ENCODE results near the gene CBX5. TPM values are rescaled to one million over a fixed set of nuclear protein-coding genes. Genes with fewer than 3 reads are reported as not detected.
A peak's percentile ranks its signal among the peaks of the same experiment; 100 is the strongest.
"Not testable (repeated sequence)": the region's sequence is repeated elsewhere in the genome, so short reads cannot be mapped to it uniquely, and the experiment has no call there.

Gene CBX5
- 32.9 TPM for polyA plus RNA-seq (2013)

DNA sequence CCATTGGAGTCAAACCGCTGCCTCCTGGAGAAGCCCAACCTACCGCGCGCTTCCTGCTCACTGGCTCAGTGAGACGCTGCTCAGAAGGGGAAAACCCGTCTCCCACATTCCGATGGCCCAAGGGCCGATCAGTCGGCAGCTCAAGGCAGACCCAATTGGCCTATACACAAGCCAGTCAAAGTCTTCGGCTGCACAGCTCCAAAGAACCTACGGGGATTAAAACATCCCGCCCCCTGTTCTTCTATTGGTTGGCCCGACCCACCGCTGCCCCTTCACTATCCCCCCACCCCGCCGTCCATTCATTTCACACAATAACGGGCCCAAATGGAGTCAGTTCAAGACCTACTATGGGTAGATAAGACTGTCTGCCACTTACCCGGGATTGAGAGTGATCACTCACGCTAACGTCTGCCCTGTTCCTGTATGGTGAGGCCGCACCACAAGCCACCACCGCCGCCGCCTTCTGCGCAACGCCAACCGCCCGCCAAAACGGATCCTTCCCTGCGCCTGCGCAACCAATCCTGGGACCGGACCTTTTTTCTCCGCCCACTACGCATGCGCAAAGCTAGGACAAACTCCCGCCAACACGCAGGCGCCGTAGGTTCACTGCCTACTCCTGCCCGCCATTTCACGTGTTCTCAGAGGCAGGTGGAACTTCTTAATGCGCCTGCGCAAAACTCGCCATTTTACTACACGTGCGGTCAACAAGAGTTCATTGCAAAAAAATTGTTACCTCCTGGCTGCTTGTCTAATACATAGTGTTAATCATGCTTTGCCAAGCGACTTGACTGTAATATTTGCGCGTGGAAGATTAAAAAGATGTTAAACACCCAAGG, at the start of gene CBX5:
TSS of gene CBX5 (minus strand) at position 491 of the 836 bp plus-strand sequence. CDS start 22,472 bp downstream, outside the sequence.
- peak; percentile 98 to 99 (median 99) for DNase-seq
- H3K4me3 ChIP-seq (ENCODE audit: control insufficient read depth in 1 of 7, extremely low read depth in 1 of 7, insufficient read depth in 4 of 7, low read depth in 2 of 7, low read length in 6 of 7) = peak within 1 kb of the TSS; percentile 71 to 99 (median 96)
- peaks cover 39 to 70% (median 46%) of the 10 kb centered on the region in 4 experiments for H3K4me1 ChIP-seq (ENCODE audit: control extremely low read depth in 1 of 4, control insufficient read depth in 4 of 4, insufficient read depth in 4 of 4, low read length in 3 of 4)
- peaks cover 8 to 44% (median 27%) of the 10 kb centered on the region in 4 experiments for H3K36me3 ChIP-seq (ENCODE audit: control insufficient read depth in 4 of 4, insufficient read depth in 4 of 4, low read length in 3 of 4)
- H3K9me3 ChIP-seq (ENCODE audit: control extremely low read depth in 1 of 5, control insufficient read depth in 4 of 5, insufficient read depth in 2 of 5, low read depth in 1 of 5, low read length in 4 of 5) = no peaks in the 10 kb centered on the region
- H3K27me3 ChIP-seq (replicated peaks in 2 of 5; ENCODE audit: control insufficient read depth in 4 of 5, insufficient read depth in 5 of 5, low read length in 4 of 5) = no peaks in the 10 kb centered on the region
- CTCF ChIA-PET = interaction anchor here (0.6 to 2.7 kb wide), 9 partner anchors 9 to 100 kb away, joined by 3 to 18 read pairs (median 5); partner anchors contain the start of gene COPZ1
- H3K27ac ChIP-seq (ENCODE audit: insufficient read depth in 1 of 2, low read depth in 1 of 2, low read length in 2 of 2, poor library complexity in 1 of 2, severe bottlenecking in 2 of 2) = peak within 1 kb of the TSS; percentile 99
- WGBS (ENCODE audit: insufficient coverage) = 0% methylated on average over 49 of the region's 49 CpGs
- POLR2A ChIA-PET = interaction anchor here (0.6 to 3.1 kb wide), 19 partner anchors 10 to 1458 kb away, joined by 3 to 18 read pairs (median 4); partner anchors contain the start of genes COPZ1 and NFE2

GRCh38 chr12:54328595-54329337, 48.8 kb upstream of the CBX5 start:
- POLR2A ChIA-PET = interaction anchor here (0.6 to 0.7 kb wide), 2 partner anchors 29 to 123 kb away, joined by 4 to 7 read pairs; no protein-coding TSS in a partner anchor
- peaks cover 10 to 24% (median 19%) of the 10 kb centered on the region in 4 experiments for H3K4me1 ChIP-seq (ENCODE audit: control extremely low read depth in 1 of 4, control insufficient read depth in 4 of 4, insufficient read depth in 4 of 4, low read length in 3 of 4)
- H3K27ac ChIP-seq (ENCODE audit: insufficient read depth in 1 of 2, low read depth in 1 of 2, low read length in 2 of 2, poor library complexity in 1 of 2, severe bottlenecking in 2 of 2) = peak overlapping the region in 1 of 2 experiments; percentile 31
- CTCF ChIA-PET = interaction anchor here (0.8 to 36.2 kb wide), 5 partner anchors 8 to 57 kb away, joined by 3 to 890 read pairs (median 31); partner anchors contain the start of gene NFE2
- DNase-seq = no peak
- no peaks in the 10 kb centered on the region for H3K9me3 ChIP-seq (ENCODE audit: control extremely low read depth in 1 of 5, control insufficient read depth in 4 of 5, insufficient read depth in 2 of 5, low read depth in 1 of 5, low read length in 4 of 5)
- peaks cover 0 to 8% (median 4%) of the 10 kb centered on the region in 4 experiments for H3K36me3 ChIP-seq (ENCODE audit: control insufficient read depth in 4 of 4, insufficient read depth in 4 of 4, low read length in 3 of 4)
- WGBS (ENCODE audit: insufficient coverage) = 94% methylated on average over 5 of the region's 6 CpGs
- H3K27me3 ChIP-seq (replicated peaks in 2 of 5; ENCODE audit: control insufficient read depth in 4 of 5, insufficient read depth in 5 of 5, low read length in 4 of 5) = no peaks in the 10 kb centered on the region
- no peak overlapping the region for H3K4me3 ChIP-seq (ENCODE audit: control insufficient read depth in 1 of 7, extremely low read depth in 1 of 7, insufficient read depth in 4 of 7, low read depth in 2 of 7, low read length in 6 of 7)

DNA sequence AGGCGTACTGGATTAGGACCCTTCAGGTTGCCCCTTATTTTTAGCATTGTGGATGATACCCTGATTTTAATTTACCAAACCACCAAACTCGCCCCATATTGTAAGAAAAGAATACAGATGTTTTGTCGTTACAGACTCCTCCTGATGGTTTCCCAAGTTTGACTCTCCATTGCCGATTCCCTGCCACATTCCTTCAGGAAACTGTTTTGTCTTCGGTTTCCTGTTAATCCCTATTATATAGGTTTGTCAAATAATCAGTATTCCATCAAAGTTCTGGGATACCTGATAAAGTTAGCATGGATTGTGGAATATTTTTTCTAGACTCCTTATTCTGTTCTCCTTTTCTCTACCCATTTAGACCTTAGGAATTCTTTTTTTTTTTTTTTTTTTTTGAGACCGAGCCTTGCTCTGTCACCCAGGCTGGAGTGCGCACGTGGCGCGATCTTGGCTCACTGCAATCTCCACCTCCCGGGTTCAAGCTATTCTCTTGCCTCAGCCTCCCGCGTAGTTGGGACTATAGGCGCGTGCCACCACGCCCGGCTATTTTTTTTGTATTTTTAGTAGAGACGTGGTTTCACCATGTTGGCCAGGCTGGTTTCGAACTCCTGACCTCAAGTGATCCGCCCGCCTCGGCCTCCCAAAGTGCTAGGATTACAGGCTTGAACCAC, 45.7 kb upstream of the CBX5 start:
- 78% methylated on average over 4 of the region's 22 CpGs for WGBS (ENCODE audit: insufficient coverage)
- peaks cover 7 to 26% (median 20%) of the 10 kb centered on the region in 4 experiments for H3K4me1 ChIP-seq (ENCODE audit: control extremely low read depth in 1 of 4, control insufficient read depth in 4 of 4, insufficient read depth in 4 of 4, low read length in 3 of 4)
- POLR2A ChIA-PET = interaction anchor here (1.0 to 2.8 kb wide), 8 partner anchors 10 to 45 kb away, joined by 4 to 17 read pairs (median 8); partner anchors contain the start of genes CBX5, HNRNPA1 and NFE2
- H3K27me3 ChIP-seq (replicated peaks in 2 of 5; ENCODE audit: control insufficient read depth in 4 of 5, insufficient read depth in 5 of 5, low read length in 4 of 5); H3K9me3 ChIP-seq (ENCODE audit: control extremely low read depth in 1 of 5, control insufficient read depth in 4 of 5, insufficient read depth in 2 of 5, low read depth in 1 of 5, low read length in 4 of 5); DNase-seq; H3K36me3 ChIP-seq (ENCODE audit: control insufficient read depth in 4 of 4, insufficient read depth in 4 of 4, low read length in 3 of 4): not testable (repeated sequence)
- CTCF ChIA-PET = interaction anchor here (0.6 to 36.2 kb wide), 20 partner anchors 9 to 104 kb away, joined by 3 to 890 read pairs (median 4); partner anchors contain the start of genes HNRNPA1, NFE2 and ZNF385A
- H3K27ac ChIP-seq (ENCODE audit: insufficient read depth in 1 of 2, low read depth in 1 of 2, low read length in 2 of 2, poor library complexity in 1 of 2, severe bottlenecking in 2 of 2) = peak overlapping the region; percentile 83 to 94
- peak overlapping the region; percentile 38 to 99 (median 91) for H3K4me3 ChIP-seq (ENCODE audit: control insufficient read depth in 1 of 7, extremely low read depth in 1 of 7, insufficient read depth in 4 of 7, low read depth in 2 of 7, low read length in 6 of 7)

DNA sequence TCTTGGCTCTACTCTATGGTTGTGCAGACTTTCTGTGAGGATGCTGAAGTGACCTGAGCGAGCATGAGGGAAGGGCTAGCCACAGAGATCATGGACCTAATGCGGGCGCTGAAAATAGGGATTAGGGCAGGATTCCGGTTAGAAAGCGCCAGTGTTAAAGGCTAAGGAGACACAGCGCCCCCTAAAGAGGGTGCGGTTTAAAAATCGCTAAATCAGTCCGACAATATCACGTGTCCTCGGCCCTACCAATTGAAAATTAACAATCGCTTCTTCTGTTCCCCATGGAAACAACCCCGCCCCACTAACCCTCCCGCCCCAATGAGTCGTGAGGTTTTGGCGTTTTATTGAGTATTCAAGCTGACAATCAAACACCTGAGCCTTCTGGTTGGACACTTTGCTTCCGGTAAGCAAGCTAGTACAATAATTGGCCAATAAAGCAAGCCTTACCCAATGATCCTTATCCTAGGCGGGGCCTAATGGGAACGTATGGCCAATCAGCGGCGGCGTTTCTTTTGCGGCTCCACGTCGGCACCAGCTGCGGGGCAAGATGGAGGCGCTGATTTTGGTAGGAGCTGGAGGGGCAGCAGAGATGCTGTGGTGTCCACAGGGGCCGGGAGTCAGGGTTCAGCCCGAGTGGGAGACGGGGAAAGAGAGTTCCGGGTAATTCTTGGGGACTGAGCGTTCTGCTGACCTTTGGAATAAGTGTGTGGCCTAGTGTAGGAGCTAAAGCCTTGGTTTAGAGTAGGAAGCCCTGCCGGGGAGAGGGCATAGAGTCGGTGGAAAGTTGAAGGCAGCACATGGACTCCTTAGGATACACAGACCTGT, 44.9 kb upstream of the CBX5 start, which contains the start of gene COPZ1:
TSS of gene COPZ1 (plus strand) at position 515 of the 825 bp plus-strand sequence. CDS start at position 548, 33 bp downstream.
- POLR2A ChIA-PET = interaction anchor here (1.0 to 2.8 kb wide), 8 partner anchors 10 to 44 kb away, joined by 4 to 17 read pairs (median 8); partner anchors contain the start of genes CBX5, HNRNPA1 and NFE2
- peaks cover 6 to 23% (median 18%) of the 10 kb centered on the region in 4 experiments for H3K4me1 ChIP-seq (ENCODE audit: control extremely low read depth in 1 of 4, control insufficient read depth in 4 of 4, insufficient read depth in 4 of 4, low read length in 3 of 4)
- 0% methylated on average over 25 of the region's 34 CpGs for WGBS (ENCODE audit: insufficient coverage)

DNA sequence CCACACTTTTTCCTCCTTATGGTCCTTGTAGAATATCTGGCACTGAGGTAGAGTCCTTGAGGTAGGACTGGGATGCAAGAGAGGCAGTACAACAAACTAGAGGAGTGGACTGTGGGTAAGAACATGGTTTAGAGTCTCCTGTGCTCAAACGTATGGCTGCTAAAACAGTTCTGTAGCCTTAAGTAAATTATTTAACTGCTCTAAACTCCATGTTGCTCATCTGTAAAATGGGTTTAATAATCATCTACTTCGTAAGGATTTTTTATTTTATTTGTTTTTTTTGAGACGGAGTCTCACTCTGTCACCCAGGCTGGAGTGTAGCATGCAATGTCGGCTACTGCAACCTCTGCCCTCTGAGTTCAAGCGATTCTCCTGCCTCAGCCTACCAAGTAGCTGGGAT, 41.4 kb upstream of the CBX5 start:
- ChIA-PET POLR2A (interaction anchor here (0.6 to 1.3 kb wide), 3 partner anchors 23 to 41 kb away, joined by 3 to 5 read pairs (median 4); partner anchors contain the start of gene HNRNPA1), CTCF (interaction anchor here (1.5 to 36.2 kb wide), 6 partner anchors 13 to 70 kb away, joined by 3 to 890 read pairs (median 26); partner anchors contain the start of gene NFE2)

More for the DNA sequence above, 44.9 kb upstream of the CBX5 start, which contains the start of gene COPZ1:
- Histone ChIP-seq H3K27me3 (replicated peaks in 2 of 5; ENCODE audit: control insufficient read depth in 4 of 5, insufficient read depth in 5 of 5, low read length in 4 of 5) (no peaks in the 10 kb centered on the region), H3K36me3 (ENCODE audit: control insufficient read depth in 4 of 4, insufficient read depth in 4 of 4, low read length in 3 of 4) (peaks cover 0 to 7% (median under 1%) of the 10 kb centered on the region in 4 experiments), H3K4me3 (ENCODE audit: control insufficient read depth in 1 of 7, extremely low read depth in 1 of 7, insufficient read depth in 4 of 7, low read depth in 2 of 7, low read length in 6 of 7) (peak within 1 kb of the TSS; percentile 38 to 99 (median 91)), H3K27ac (ENCODE audit: insufficient read depth in 1 of 2, low read depth in 1 of 2, low read length in 2 of 2, poor library complexity in 1 of 2, severe bottlenecking in 2 of 2) (peak within 1 kb of the TSS; percentile 83 to 94), H3K9me3 (ENCODE audit: control extremely low read depth in 1 of 5, control insufficient read depth in 4 of 5, insufficient read depth in 2 of 5, low read depth in 1 of 5, low read length in 4 of 5) (no peaks in the 10 kb centered on the region)
- peak; percentile 99 to 100 (median 100) for DNase-seq
- CTCF ChIA-PET = interaction anchor here (0.6 to 36.2 kb wide), 25 partner anchors 10 to 103 kb away, joined by 3 to 890 read pairs (median 4); partner anchors contain the start of genes HNRNPA1, NFE2 and ZNF385A

More for the DNA sequence above, 41.4 kb upstream of the CBX5 start:
- H3K4me3 ChIP-seq (ENCODE audit: control insufficient read depth in 1 of 7, extremely low read depth in 1 of 7, insufficient read depth in 4 of 7, low read depth in 2 of 7, low read length in 6 of 7) = no peak overlapping the region
- peaks cover 6 to 23% (median 18%) of the 10 kb centered on the region in 4 experiments for H3K4me1 ChIP-seq (ENCODE audit: control extremely low read depth in 1 of 4, control insufficient read depth in 4 of 4, insufficient read depth in 4 of 4, low read length in 3 of 4)
- no peak for DNase-seq
- H3K27ac ChIP-seq (ENCODE audit: insufficient read depth in 1 of 2, low read depth in 1 of 2, low read length in 2 of 2, poor library complexity in 1 of 2, severe bottlenecking in 2 of 2) = no peak overlapping the region
- H3K27me3 ChIP-seq (replicated peaks in 2 of 5; ENCODE audit: control insufficient read depth in 4 of 5, insufficient read depth in 5 of 5, low read length in 4 of 5) = no peaks in the 10 kb centered on the region
- H3K9me3 ChIP-seq (ENCODE audit: control extremely low read depth in 1 of 5, control insufficient read depth in 4 of 5, insufficient read depth in 2 of 5, low read depth in 1 of 5, low read length in 4 of 5) = no peaks in the 10 kb centered on the region
- WGBS (ENCODE audit: insufficient coverage) = 100% methylated on average over 2 of the region's 5 CpGs
- no peaks in the 10 kb centered on the region for H3K36me3 ChIP-seq (ENCODE audit: control insufficient read depth in 4 of 4, insufficient read depth in 4 of 4, low read length in 3 of 4)
